Endothelial cell of umbilical vein (primary cell): ENCODE data around the gene TMSB10. TPM values are rescaled to one million over a fixed set of nuclear protein-coding genes. Genes with fewer than 3 reads are reported as not detected.

Experiments
- BruUV-seq: library from RNA; stranded (reverse); fragments of 400-500 nt; replicated peaks from 2 replicates; lab custom pipeline; 2021; lab: Mats Ljungman, UMichigan
- CTCF ChIA-PET: fragments of 300-600, 350-600 bp; sonication (Branson Sonifier 250); formaldehyde crosslinking; loops from one replicate; lab custom pipeline; 2021; ENCODE audit warnings: antibody characterized with exemption, inconsistent platforms; lab: Charles Lee
- POLR2A ChIA-PET: fragments of 300-600, 350-600 bp; sonication (Branson Sonifier 250); formaldehyde crosslinking; loops from one replicate; lab custom pipeline; 2021; ENCODE audit warnings: antibody characterized with exemption, inconsistent platforms; lab: Charles Lee
- DNase-seq: peaks from one replicate; pipeline ENCODE4 v3.0.0-alpha.2; 2011; ENCODE audit warnings: low read depth, low spot score
- FAIRE-seq: peaks from 2 replicates; lab custom pipeline; 2011; peaks lifted over from hg19 to GRCh38; lab: Jason Lieb, UNC
- H2AFZ ChIP-seq: 2 replicates; pipeline ENCODE4 v1.6.0; 2012; ENCODE audit warnings: low read depth, low read length, control low read depth, inconsistent platforms
- H3K27ac ChIP-seq: 2 replicates; pipeline ENCODE4 v1.5.1; 2011; ENCODE audit warnings: low read depth, mild to moderate bottlenecking, control low read depth, low read length, moderate library complexity; ENCODE audit not compliant: insufficient read depth
- H3K27me3 ChIP-seq, 2 experiments: 2 replicates each; pipeline versions ENCODE4 v1.6.0 to v1.6.1; 2011; ENCODE audit warnings: low read length in 2 of 2, mixed read lengths in 1 of 2; ENCODE audit not compliant: control insufficient read depth in 2 of 2, insufficient read depth in 2 of 2
- H3K36me3 ChIP-seq, 2 experiments: 2 replicates in 1 of 2; 3 replicates in 1 of 2; pipeline ENCODE4 v1.5.1; 2011; ENCODE audit warnings: low read length in 2 of 2, mild to moderate bottlenecking in 1 of 2, moderate library complexity in 1 of 2; ENCODE audit not compliant: control insufficient read depth in 2 of 2, insufficient read depth in 2 of 2; ENCODE audit errors: extremely low read depth in 1 of 2
- H3K4me1 ChIP-seq: 3 replicates; pipeline ENCODE4 v1.5.1; 2011; ENCODE audit warnings: mild to moderate bottlenecking, low read length; ENCODE audit not compliant: control insufficient read depth, insufficient read depth; ENCODE audit errors: extremely low read depth
- H3K4me2 ChIP-seq: 2 replicates; pipeline ENCODE4 v1.6.1; 2011; ENCODE audit warnings: low read length, control low read depth, mixed read lengths; ENCODE audit not compliant: insufficient read depth
- H3K4me3 ChIP-seq, 3 experiments: fragments of 200-600 bp in 1 of 3; sonication (generic), shearing (Covaris generic) in 1 of 3; replicated peaks in 1 of 3; 2 replicates each; pipeline ENCODE4 v1.5.1; 2011 to 2016; ENCODE audit warnings: control low read depth in 3 of 3, low read length in 3 of 3, mild to moderate bottlenecking in 2 of 3, inconsistent platforms in 1 of 3, low read depth in 1 of 3, moderate library complexity in 1 of 3; ENCODE audit not compliant: insufficient read depth in 1 of 3
- H3K79me2 ChIP-seq: 2 replicates; pipeline ENCODE4 v1.6.0; 2012; ENCODE audit warnings: low read length, inconsistent platforms; ENCODE audit not compliant: control insufficient read depth, insufficient read depth
- H3K9ac ChIP-seq: replicated peaks from 2 replicates; pipeline ENCODE3; 2011; ENCODE audit warnings: low read length, control low read depth; ENCODE audit not compliant: insufficient read depth; ENCODE audit errors: extremely low read depth
- H3K9me1 ChIP-seq: replicated peaks from 3 replicates; pipeline ENCODE4 v1.6.0; 2011; ENCODE audit warnings: mild to moderate bottlenecking, low read length; ENCODE audit not compliant: control insufficient read depth, insufficient read depth; ENCODE audit errors: extremely low read depth
- H3K9me3 ChIP-seq: replicated peaks from 2 replicates; pipeline ENCODE4 v1.5.1; 2012; ENCODE audit warnings: low read length, inconsistent platforms; ENCODE audit not compliant: control insufficient read depth, insufficient read depth
- H4K20me1 ChIP-seq: replicated peaks from 2 replicates; pipeline ENCODE3; 2011; ENCODE audit warnings: mild to moderate bottlenecking, low read length; ENCODE audit not compliant: control insufficient read depth, insufficient read depth; ENCODE audit errors: extremely low read depth
- CTCF ChIP-seq, 2 donors: IDR thresholded peaks; 1 replicate in 1 of 2; 2 replicates in 1 of 2; pipeline ENCODE4 v1.5.1; 2011; ENCODE audit warnings: low read length in 2 of 2, mild to moderate bottlenecking in 2 of 2, moderate library complexity in 2 of 2, control low read depth in 1 of 2, inconsistent platforms in 1 of 2, low read depth in 1 of 2; ENCODE audit not compliant: insufficient read depth in 1 of 2; ENCODE audit errors: extremely low read depth in 1 of 2
- FOS ChIP-seq: IDR thresholded peaks from 2 replicates; pipeline ENCODE4 v1.6.1; 2011; ENCODE audit warnings: mild to moderate bottlenecking, low read length, moderate library complexity, borderline replicate concordance; ENCODE audit not compliant: insufficient read depth
- GATA2 ChIP-seq: IDR thresholded peaks from 2 replicates; pipeline ENCODE4 v1.7.0; 2011; ENCODE audit warnings: low read depth, mild to moderate bottlenecking, moderate library complexity, mixed read lengths, low read length; ENCODE audit not compliant: insufficient read length, insufficient read depth
- JUN ChIP-seq: IDR thresholded peaks from 2 replicates; pipeline ENCODE4 v1.6.1; 2011; ENCODE audit warnings: borderline replicate concordance, low read depth; ENCODE audit not compliant: insufficient read length, insufficient read depth
- MYC ChIP-seq: IDR thresholded peaks from one replicate; pipeline ENCODE4 v1.6.1; 2011; ENCODE audit warnings: mild to moderate bottlenecking, low read depth, low read length
- POLR2A ChIP-seq: IDR thresholded peaks from 2 replicates; pipeline ENCODE4 v1.6.1; 2012; ENCODE audit warnings: low read depth, mild to moderate bottlenecking, control low read depth, low read length
- dilution Hi-C: fragments of 300-500 bp; cut with MboI; formaldehyde crosslinking; loops from one replicate; pipeline ENCODE4 v1.15.0; 2019; ENCODE audit warnings: low sequenced_read_pairs; ENCODE audit not compliant: extremely low pct_ligation_motif_present
- intact Hi-C: fragments of 100-400 bp; cut with micrococcal nuclease; formaldehyde crosslinking; loops from one replicate; pipeline ENCODE4 v1.10.0; 2022
- polyA plus RNA-seq, 4 experiments: library from polyadenylated mRNA; depleted of rRNA in 3 of 4; stranded (reverse) in 3 of 4; unstranded in 1 of 4; fragments of >200 nt; gene quantifications; 2 replicates each; pipeline versions ENCODE4 v1.2.1 to v1.2.3, GENCODE V29; 2011 to 2012; ENCODE audit warnings: missing spikeins in 1 of 4
- total RNA-seq: library from RNA; stranded (reverse); gene quantifications from 2 replicates; pipeline ENCODE4 v1.2.3, GENCODE V29; 2021

Gene TMSB10
- total and polyA plus RNA-seq, 2 donors (not counting 3 experiments of a cell fraction or from before 2014, with no cell fraction given), result 2,774 to 4,015 TPM

GRCh38 chr2:84942964-84943421 lies 37.5 kb downstream of the TMSB10 start:
- Histone ChIP-seq H3K4me1 (peaks cover 11% of the 10 kb centered on the region), H3K79me2 (no peaks in the 10 kb centered on the region), H3K9me3 (no peaks in the 10 kb centered on the region), H3K4me3 (no peak overlapping the region), H3K9ac (no peak overlapping the region), H3K4me2 (no peak overlapping the region), H3K27ac (no peak overlapping the region), H3K36me3 (no peaks in the 10 kb centered on the region), H4K20me1 (no peaks in the 10 kb centered on the region), H2AFZ (peak overlapping the region; percentile 23), H3K9me1 (no peaks in the 10 kb centered on the region), H3K27me3 (no peaks in the 10 kb centered on the region)
- dilution Hi-C loops, result no loop called here
- FAIRE-seq (peak; percentile 61), DNase-seq (no peak)
- ChIA-PET CTCF (interaction anchor here (1.8 to 4.5 kb wide), 2 partner anchors 17 to 358 kb away, joined by 6 to 32 read pairs; no protein-coding TSS in a partner anchor), POLR2A (no interaction called here)
- intact Hi-C loops, result no loop called here
- no peak for TF ChIP-seq POLR2A
- no peak for TF ChIP-seq CTCF (IDR thresholded peaks at IDR 0.05; ENCODE audit: extremely low read depth in 1 of 2, insufficient read depth in 1 of 2, low read depth in 1 of 2, low read length in 2 of 2)
- TF ChIP-seq FOS, result peak; percentile 34
- TF ChIP-seq MYC, result no peak
- TF ChIP-seq JUN, result no peak
- no peak for TF ChIP-seq GATA2
- BruUV-seq, result no TSS peak
